GM19193 (cell line): ENCODE data around the gene PLCZ1.

Experiments
- POLR2A ChIP-seq: IDR thresholded peaks from 4 replicates; pipeline ENCODE4 v1.6.1; 2011; ENCODE audit not compliant: insufficient read depth, insufficient read length; ENCODE audit errors: extremely low read depth

PLCZ1 gene

DNA sequence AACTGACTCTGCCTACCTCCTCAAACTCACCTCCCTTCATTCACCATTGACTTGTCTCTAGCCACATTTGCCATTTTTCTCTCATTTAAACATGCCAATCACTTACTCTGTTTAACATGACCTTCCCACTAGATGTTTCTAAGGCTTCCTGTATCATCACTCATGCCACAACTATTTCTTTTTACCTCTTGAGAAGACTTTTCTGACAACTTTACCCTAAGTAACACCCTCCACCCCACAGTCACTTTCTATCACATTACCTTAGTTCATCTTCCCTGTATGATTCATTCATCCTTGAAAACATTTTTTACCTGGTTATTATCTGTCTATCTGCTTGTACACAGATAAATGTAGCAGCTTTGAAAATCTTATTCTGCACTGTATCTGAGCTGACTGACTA, 19.4 kb downstream of the PLCZ1 start:
- TF ChIP-seq POLR2A = no peak

GRCh38 chr12:18716236-18716635, 21.6 kb downstream of the PLCZ1 start:
- no peak for TF ChIP-seq POLR2A

- TF ChIP-seq POLR2A = no peak
These were observed 31.0 kb downstream of the PLCZ1 start for GRCh38 chr12:18706798-18707197.

GRCh38 chr12:18703911-18704310, 33.9 kb downstream of the PLCZ1 start:
- no peak for TF ChIP-seq POLR2A

GRCh38 chr12:18703321-18703720, 34.5 kb downstream of the PLCZ1 start:
- TF ChIP-seq POLR2A = no peak

GRCh38 chr12:18700271-18700670, 37.5 kb downstream of the PLCZ1 start:
- no peak for TF ChIP-seq POLR2A

- TF ChIP-seq POLR2A = no peak
These were observed 40.7 kb downstream of the PLCZ1 start for GRCh38 chr12:18696971-18697602.

DNA sequence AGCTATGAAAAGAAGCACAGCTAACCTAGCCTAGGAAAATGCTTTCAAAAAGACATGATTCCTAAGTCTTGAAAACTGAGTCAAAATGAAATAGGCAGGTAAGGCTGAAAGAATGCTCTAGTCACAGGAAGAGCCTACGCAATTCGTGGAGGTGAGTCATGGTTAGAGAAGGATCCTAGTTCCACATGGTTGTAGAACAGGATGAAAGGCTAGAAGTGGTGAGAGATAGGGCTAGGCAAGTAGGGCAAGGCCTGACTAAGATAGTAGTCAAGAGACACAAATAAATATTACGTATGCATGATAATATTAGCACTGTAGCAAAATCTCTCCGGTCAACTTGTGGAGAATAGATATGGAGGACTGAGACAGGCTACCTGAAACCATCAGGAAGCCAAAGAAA, 47.2 kb downstream of the PLCZ1 start:
- TF ChIP-seq POLR2A = no peak

GRCh38 chr12:18689771-18690170, 48.0 kb downstream of the PLCZ1 start:
- TF ChIP-seq POLR2A = no peak

- no peak for TF ChIP-seq POLR2A
These were observed 53.4 kb downstream of the PLCZ1 start for GRCh38 chr12:18684430-18684829.

DNA sequence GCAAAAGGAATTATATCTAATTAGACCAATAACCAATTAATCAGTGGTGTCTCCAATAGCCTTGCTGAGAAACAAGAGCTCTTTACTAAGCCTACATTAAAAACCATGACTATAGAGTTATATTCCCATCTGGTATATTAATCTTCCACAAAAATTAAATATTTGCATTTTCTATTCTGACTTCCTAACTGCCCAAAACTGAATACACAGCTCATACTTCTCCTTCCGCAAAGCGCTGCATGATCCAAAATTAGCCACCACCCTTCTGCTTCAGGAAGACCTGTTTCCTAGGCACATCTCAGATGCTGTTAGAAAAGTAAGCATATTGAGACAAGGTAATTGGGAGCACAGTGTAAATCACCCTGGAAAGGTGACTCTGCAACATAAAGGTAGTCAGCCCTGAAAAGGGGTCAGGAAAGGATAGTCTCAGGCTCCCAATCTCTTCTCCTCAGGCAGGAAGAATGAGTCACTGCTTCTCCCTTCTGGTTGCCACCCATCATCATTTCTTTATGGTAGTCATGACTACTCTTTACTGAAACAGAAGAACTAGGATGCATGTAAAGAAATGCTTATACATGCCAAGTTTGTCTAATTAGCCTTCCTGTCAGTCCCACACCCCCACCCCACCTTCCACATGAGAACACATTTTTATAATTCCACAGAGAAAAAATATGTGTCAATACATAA, 54.3 kb downstream of the PLCZ1 start:
- no peak for TF ChIP-seq POLR2A

- TF ChIP-seq POLR2A = no peak
These were observed 56.0 kb downstream of the PLCZ1 start for GRCh38 chr12:18681818-18682217.

DNA sequence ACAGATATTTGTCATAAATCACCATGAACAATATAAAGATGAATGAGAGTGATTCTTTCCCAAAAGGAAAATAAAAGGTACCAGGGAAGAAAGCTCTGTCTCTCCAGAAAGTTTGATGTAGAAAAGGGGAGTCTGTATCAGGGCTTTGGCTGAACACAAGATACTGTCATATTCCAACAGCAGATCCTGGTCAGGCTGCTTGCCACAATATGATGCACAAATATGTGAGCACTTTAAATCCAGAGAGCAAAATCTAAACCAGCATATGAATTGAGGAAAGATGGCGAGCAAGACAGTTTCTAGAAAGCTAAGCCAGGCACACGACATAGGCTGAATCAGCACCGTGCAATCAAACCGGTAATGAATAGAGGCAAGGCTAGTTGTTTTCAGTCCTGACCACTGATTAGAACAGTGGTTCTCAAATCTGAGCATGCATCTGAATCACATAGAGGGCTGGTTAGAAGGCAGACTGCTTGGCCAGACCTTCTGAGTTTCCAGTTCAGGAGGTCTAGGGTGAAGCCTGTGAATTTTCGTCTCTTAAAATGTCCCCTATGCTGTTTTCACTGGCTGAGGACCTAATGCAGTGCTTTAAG, 60.7 kb downstream of the PLCZ1 start:
- TF ChIP-seq POLR2A = no peak

- no peak for TF ChIP-seq POLR2A
These were observed 61.7 kb downstream of the PLCZ1 start for GRCh38 chr12:18676141-18676540.

GRCh38 chr12:18658829-18659228, 79.0 kb downstream of the PLCZ1 start:
- TF ChIP-seq POLR2A = no peak

DNA sequence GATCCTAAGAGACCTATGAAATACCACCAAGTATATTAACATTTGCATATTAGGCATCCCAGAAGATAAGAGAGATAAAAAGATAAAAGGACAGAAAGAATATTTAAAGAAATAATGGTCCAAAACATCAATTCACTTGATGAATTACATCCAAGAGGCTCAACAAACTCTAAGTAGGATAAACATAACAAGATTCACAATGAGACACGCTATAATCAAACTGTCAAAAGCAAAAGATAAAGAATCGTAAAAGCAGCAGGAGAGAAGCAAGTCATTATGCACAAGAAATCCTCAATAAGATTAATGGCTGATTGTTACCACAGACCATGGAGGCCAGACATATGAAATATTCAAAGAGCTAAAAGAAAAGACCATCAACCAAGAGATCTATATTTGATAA, 79.6 kb downstream of the PLCZ1 start:
- no peak for TF ChIP-seq POLR2A
